SK-N-SH treated with all-trans-retinoic acid at 6 μM for 48 hours (cell line): ENCODE results near the gene LANCL3.

Experiments used
- ZC3H10 ChIP-seq: fragments of 250-450 bp; sonication (Bioruptor Pico); IDR thresholded peaks from 2 replicates; pipeline ENCODE4 v1.5.1; 2021; ENCODE audit warnings: mild to moderate bottlenecking, moderate library complexity
- ZFP3 ChIP-seq: fragments of 250-450 bp; sonication (Bioruptor Pico); IDR thresholded peaks from 2 replicates; pipeline ENCODE4 v1.5.0; 2020; ENCODE audit warnings: mild to moderate bottlenecking, moderate library complexity
- ZNF8 ChIP-seq: fragments of 450-650 bp; formaldehyde crosslinking; IDR thresholded peaks from 2 replicates; pipeline ENCODE4 v1.5.0; 2020; ENCODE audit warnings: mild to moderate bottlenecking, moderate library complexity
- TF ChIP-seq, protein P1 (sequence below): fragments of 250-450 bp; sonication (Bioruptor Pico); IDR thresholded peaks from 2 replicates; pipeline ENCODE4 v1.8.0; 2021; ENCODE audit warnings: low read depth, mild to moderate bottlenecking, moderate library complexity, borderline replicate concordance
- TF ChIP-seq, protein P2 (sequence below): fragments of 250-450 bp; sonication (Bioruptor Pico); IDR thresholded peaks from 2 replicates; pipeline ENCODE4 v1.8.0; 2020; ENCODE audit warnings: mild to moderate bottlenecking, moderate library complexity, borderline replicate concordance

DNA sequence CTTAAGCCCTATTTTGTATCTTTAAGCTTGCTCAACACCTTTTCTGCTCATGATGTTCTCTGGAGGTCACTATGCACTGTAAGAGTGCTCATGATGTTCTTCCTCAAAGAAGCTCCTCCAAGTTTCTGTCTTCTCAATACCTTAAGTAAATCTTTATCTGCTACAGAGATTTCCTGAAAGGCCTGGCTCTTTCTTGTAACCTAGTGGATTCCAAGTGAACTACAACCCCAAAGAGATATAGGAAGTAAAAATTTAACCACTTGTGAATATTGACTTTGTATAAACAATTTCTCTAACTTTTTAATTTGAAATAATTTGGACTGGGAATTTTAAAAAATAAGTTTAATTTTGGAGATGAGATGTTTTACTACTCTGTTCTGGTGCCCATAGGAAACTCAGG, 74.8 kb downstream of the LANCL3 start:
- TF ChIP-seq, protein P1, sequence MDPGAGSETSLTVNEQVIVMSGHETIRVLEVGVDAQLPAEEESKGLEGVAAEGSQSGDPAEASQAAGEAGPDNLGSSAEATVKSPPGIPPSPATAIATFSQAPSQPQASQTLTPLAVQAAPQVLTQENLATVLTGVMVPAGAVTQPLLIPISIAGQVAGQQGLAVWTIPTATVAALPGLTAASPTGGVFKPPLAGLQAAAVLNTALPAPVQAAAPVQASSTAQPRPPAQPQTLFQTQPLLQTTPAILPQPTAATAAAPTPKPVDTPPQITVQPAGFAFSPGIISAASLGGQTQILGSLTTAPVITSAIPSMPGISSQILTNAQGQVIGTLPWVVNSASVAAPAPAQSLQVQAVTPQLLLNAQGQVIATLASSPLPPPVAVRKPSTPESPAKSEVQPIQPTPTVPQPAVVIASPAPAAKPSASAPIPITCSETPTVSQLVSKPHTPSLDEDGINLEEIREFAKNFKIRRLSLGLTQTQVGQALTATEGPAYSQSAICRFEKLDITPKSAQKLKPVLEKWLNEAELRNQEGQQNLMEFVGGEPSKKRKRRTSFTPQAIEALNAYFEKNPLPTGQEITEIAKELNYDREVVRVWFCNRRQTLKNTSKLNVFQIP (CRISPR knock-in tag): no peak
- no peak for TF ChIP-seq ZNF8 (CRISPR knock-in tag)
- TF ChIP-seq, protein P2, sequence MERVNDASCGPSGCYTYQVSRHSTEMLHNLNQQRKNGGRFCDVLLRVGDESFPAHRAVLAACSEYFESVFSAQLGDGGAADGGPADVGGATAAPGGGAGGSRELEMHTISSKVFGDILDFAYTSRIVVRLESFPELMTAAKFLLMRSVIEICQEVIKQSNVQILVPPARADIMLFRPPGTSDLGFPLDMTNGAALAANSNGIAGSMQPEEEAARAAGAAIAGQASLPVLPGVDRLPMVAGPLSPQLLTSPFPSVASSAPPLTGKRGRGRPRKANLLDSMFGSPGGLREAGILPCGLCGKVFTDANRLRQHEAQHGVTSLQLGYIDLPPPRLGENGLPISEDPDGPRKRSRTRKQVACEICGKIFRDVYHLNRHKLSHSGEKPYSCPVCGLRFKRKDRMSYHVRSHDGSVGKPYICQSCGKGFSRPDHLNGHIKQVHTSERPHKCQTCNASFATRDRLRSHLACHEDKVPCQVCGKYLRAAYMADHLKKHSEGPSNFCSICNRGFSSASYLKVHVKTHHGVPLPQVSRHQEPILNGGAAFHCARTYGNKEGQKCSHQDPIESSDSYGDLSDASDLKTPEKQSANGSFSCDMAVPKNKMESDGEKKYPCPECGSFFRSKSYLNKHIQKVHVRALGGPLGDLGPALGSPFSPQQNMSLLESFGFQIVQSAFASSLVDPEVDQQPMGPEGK (CRISPR knock-in tag): no peak
- TF ChIP-seq ZC3H10: no peak
- TF ChIP-seq ZFP3: no peak
